T47D (cell line): Measurements from ENCODE around the gene SLX9.
A peak's percentile ranks its signal among the peaks of the same experiment; 100 is the strongest.

Source experiments
- DNase-seq, 2 experiments: peaks; one replicate each; pipeline versions ENCODE4 v3.0.0 to v3.0.0-alpha.2; 2011 to 2012; ENCODE audit warnings: low read depth in 1 of 2, low spot score in 1 of 2
- JUND ChIP-seq: IDR thresholded peaks from 2 replicates; pipeline ENCODE4 v1.6.1; 2012; ENCODE audit warnings: low read depth
- in situ Hi-C: cut with HindIII; loops from 2 replicates; pipeline ENCODE4 v1.10.0; 2016; ENCODE audit warnings: low sequenced_read_pairs, low pct_unique_long_range_greater_than_20kb

SLX9 gene

GRCh38 chr21:44939532-44940115, at the start of gene SLX9:
Gene SLX9 (plus strand): TSS chr21:44940029. CDS start chr21:44940058, 29 bp downstream.
- in situ Hi-C loops = no loop called here
- peak; percentile 85 to 89 for DNase-seq
- no peak for TF ChIP-seq JUND

GRCh38 chr21:44890338-44890931, 49.4 kb upstream of the SLX9 start:
- in situ Hi-C loops = no loop called here
- no peak for TF ChIP-seq JUND
- DNase-seq = no peak

DNA sequence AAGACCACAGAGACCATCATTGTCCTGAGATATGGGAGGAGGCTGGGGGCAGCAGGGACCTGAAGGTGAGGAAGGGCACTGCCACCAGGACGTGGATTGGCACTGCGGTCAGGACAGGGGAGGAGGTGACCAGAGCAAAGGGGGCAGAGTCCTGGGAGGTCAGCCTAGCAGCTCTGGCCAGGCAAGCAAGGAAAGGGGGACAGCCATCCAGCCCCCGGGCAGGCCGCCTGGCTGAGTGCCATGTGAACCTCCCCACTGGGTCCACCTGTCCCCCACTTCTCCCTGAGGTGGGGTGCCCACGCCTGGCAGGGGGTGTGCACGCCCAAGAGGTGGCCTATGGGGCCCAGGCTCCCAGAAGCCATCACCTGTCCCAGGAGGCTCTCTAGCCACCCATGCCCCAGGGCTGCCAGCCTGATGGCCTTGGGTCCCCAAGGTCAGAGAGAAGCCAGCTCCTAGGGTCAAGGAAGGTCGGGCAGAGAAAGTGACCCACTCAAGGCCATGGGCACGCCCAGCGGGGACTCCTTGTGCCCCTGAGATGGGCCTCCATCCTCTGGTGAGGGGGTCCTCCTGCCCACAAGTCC, 48.8 kb upstream of the SLX9 start:
- no peak for TF ChIP-seq JUND
- no peak for DNase-seq
- in situ Hi-C loops = no loop called here

GRCh38 chr21:44891631-44892031, 48.2 kb upstream of the SLX9 start:
- in situ Hi-C loops = no loop called here
- no peak for TF ChIP-seq JUND
- no peak for DNase-seq

GRCh38 chr21:44892095-44892494, 47.7 kb upstream of the SLX9 start:
- DNase-seq = no peak
- TF ChIP-seq JUND = no peak
- in situ Hi-C loops = no loop called here

GRCh38 chr21:44892536-44893277, 47.1 kb upstream of the SLX9 start:
- TF ChIP-seq JUND = no peak
- in situ Hi-C loops = no loop called here
- peak; percentile 62 to 71 for DNase-seq

DNA sequence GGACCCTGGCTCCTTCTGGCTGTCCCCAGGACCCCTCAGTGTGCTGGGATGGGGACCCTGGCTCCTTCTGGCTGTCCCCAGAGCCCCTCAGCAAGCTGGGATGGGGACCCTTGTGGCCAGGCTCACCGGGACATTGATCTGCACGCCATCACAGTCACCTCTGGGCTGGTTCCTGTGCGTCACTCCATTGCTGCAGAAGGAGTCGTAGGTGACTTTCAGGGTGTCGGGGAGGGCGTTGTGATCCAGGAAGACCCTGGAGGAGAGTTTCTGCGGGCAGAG, 46.6 kb upstream of the SLX9 start:
- in situ Hi-C loops = no loop called here
- TF ChIP-seq JUND = no peak
- no peak for DNase-seq

- no peak for TF ChIP-seq JUND
- in situ Hi-C loops = no loop called here
- DNase-seq = no peak
Observed at GRCh38 chr21:44893948-44894656, 45.7 kb upstream of the SLX9 start.

- DNase-seq = no peak
- TF ChIP-seq JUND = no peak
- in situ Hi-C loops = no loop called here
Observed at GRCh38 chr21:44894687-44895302, 45.0 kb upstream of the SLX9 start.

DNA sequence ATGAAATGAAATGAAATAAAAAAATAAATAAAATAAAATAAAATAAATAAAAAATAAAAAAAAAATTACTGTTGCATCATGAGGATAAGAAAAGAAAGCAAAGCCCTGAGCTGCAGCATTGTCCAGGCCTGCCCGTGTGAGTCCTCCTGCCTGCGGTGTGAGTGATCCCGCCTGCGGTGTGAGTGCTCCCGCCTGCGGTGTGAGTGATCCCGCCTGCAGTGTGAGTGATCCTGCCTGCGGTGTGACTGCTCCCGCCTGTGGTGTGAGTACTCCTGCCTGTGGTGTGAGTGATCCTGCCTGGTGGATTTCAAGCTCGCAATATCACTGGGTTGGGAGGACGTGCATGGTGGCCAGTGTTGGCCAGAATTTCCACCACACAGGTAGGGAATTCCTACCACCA, 44.0 kb upstream of the SLX9 start:
- DNase-seq = no peak
- TF ChIP-seq JUND = no peak
- in situ Hi-C loops = no loop called here

GRCh38 chr21:44896561-44897286, 43.1 kb upstream of the SLX9 start:
- no peak for DNase-seq
- in situ Hi-C loops = no loop called here

DNA sequence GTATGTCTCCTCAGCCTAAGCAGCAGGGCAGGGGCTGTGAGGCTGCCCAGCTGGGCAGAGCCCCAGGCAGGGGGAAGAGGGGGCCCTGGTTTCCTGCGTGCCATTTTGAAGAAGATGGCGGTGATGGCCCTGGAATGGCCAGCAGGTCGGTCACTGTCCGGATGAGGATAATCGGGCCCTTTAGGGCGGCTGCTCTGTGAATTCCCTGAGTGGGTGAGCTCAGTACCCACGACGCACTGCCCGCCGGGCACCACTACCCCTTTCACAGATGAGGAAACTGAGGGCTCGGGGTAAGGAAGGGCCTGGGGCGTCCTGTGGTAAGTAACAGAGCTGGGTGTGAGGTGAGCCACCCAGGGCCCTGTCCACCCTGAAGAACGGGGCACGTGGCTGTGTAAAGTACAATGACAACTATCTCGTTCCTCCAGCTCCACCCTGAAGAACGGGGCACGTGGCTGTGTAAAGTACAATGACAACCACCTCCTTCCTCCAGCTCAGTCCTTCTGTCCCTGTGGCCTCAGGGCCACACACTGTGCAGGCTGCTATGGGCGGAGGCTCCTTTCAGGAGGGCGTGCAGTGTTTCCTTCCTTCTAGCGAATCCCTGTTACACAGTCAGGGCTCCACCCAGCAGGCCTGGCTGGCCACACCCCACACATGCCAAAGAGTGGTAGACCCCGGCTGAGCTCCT, 42.4 kb upstream of the SLX9 start:
- in situ Hi-C loops = no loop called here
- TF ChIP-seq JUND = no peak
- DNase-seq = peak in 1 of 2 experiments; percentile 54

More at GRCh38 chr21:44896561-44897286, 43.1 kb upstream of the SLX9 start:
- TF ChIP-seq JUND = no peak
